Measurements from ENCODE around the gene TINAG. TPM values are rescaled to one million over a fixed set of nuclear protein-coding genes. Genes with fewer than 3 reads are reported as not detected.

The TINAG gene
- total and polyA plus RNA-seq, 2 of the 13 experiments (the other 11 are each of a cell fraction or from before 2014, with no cell fraction given), result 0.08 to 0.15 TPM

GRCh38 chr6:54361734-54362133 is 53.5 kb downstream of the TINAG start (continued):
- TF ChIP-seq NFAT5 (CRISPR knock-in tag; IDR thresholded peaks at IDR 0.05) (no peak), FOXM1 (CRISPR knock-in tag; IDR thresholded peaks at IDR 0.05) (no peak), HMGXB4 (CRISPR knock-in tag; IDR thresholded peaks at IDR 0.05; ENCODE audit: borderline replicate concordance in 1 of 2, low read depth in 1 of 2) (no peak), NAIF1 (CRISPR knock-in tag; IDR thresholded peaks at IDR 0.05; ENCODE audit: borderline replicate concordance) (no peak), TRIM24 (CRISPR knock-in tag; IDR thresholded peaks at IDR 0.05) (no peak), ZNF280B (CRISPR knock-in tag; IDR thresholded peaks at IDR 0.05; ENCODE audit: borderline replicate concordance) (no peak), BHLHE40 (IDR thresholded peaks at IDR 0.05; ENCODE audit: low read length) (no peak), PPARG (CRISPR knock-in tag; conservative IDR thresholded peaks at IDR 0.05) (no peak), NFE2L1 (CRISPR knock-in tag; IDR thresholded peaks at IDR 0.05; ENCODE audit: borderline replicate concordance) (no peak), BCLAF1 (IDR thresholded peaks at IDR 0.05) (no peak), ZNF703 (CRISPR knock-in tag; IDR thresholded peaks at IDR 0.05; ENCODE audit: borderline replicate concordance) (no peak)
